H1 (cell line): Measurements from ENCODE around the gene MAJIN. TPM values are rescaled to one million over a fixed set of nuclear protein-coding genes. Genes with fewer than 3 reads are reported as not detected.

ENCODE experiments used
- CTCF ChIA-PET: fragments of 300-600 bp; sonication (Branson Sonifier 250); formaldehyde crosslinking; loops from one replicate; lab custom pipeline; 2021; ENCODE audit not compliant: partially characterized antibody; lab: Charles Lee
- POLR2A ChIA-PET: fragments of 300-600 bp; sonication (Branson Sonifier 250); formaldehyde crosslinking; loops from one replicate; lab custom pipeline; 2021; ENCODE audit warnings: inconsistent platforms; ENCODE audit not compliant: partially characterized antibody; lab: Charles Lee
- DNase-seq, 2 experiments: peaks; one replicate each; pipeline versions ENCODE4 v3.0.0 to v3.0.0-alpha.2; 2010 to 2022; ENCODE audit warnings: low spot score in 2 of 2, low read depth in 1 of 2, mixed read lengths in 1 of 2
- FAIRE-seq: peaks from 2 replicates; lab custom pipeline; 2011; peaks lifted over from hg19 to GRCh38; lab: Jason Lieb, UNC
- H2AFZ ChIP-seq: 2 replicates; pipeline ENCODE4 v1.8.1; 2012; ENCODE audit warnings: low read length, inconsistent platforms
- H2AK5ac ChIP-seq: 2 replicates; pipeline ENCODE4 v1.6.1; 2013; ENCODE audit warnings: low read depth, low read length
- H2BK120ac ChIP-seq: replicated peaks from 2 replicates; pipeline ENCODE3; 2013; ENCODE audit warnings: low read depth, low read length, inconsistent platforms
- H2BK12ac ChIP-seq: 2 replicates; pipeline ENCODE4 v1.6.1; 2013; ENCODE audit warnings: low read depth, low read length
- H2BK15ac ChIP-seq: 2 replicates; pipeline ENCODE4 v1.6.1; 2013; ENCODE audit warnings: low read length
- H2BK20ac ChIP-seq: 2 replicates; pipeline ENCODE4 v1.6.1; 2013; ENCODE audit warnings: low read length
- H2BK5ac ChIP-seq: 2 replicates; pipeline ENCODE4 v1.6.1; 2013; ENCODE audit warnings: low read depth, low read length
- H3K14ac ChIP-seq: 2 replicates; pipeline ENCODE4 v1.6.1; 2013; ENCODE audit warnings: inconsistent platforms; ENCODE audit not compliant: insufficient read length
- H3K18ac ChIP-seq: 2 replicates; pipeline ENCODE4 v1.6.1; 2013; ENCODE audit warnings: low read length; ENCODE audit errors: extremely low read depth
- H3K23ac ChIP-seq: 2 replicates; pipeline ENCODE4 v1.6.1; 2013; ENCODE audit warnings: inconsistent platforms; ENCODE audit not compliant: insufficient read length
- H3K23me2 ChIP-seq: 2 replicates; pipeline ENCODE4 v1.6.1; 2013; ENCODE audit warnings: low read depth, low read length
- H3K27ac ChIP-seq: 2 replicates; pipeline ENCODE4 v1.6.1; 2011; ENCODE audit warnings: low read depth, low read length, inconsistent platforms
- H3K27me3 ChIP-seq, 4 experiments: replicated peaks in 1 of 4; 1 replicate in 1 of 4; 2 replicates in 3 of 4; pipeline versions ENCODE4 v1.6.1 to v1.8.1; 2011 to 2013; ENCODE audit warnings: low read length in 3 of 4, mild to moderate bottlenecking in 3 of 4, inconsistent platforms in 2 of 4, mixed read lengths in 2 of 4, moderate library complexity in 1 of 4; ENCODE audit not compliant: control insufficient read depth in 3 of 4, insufficient read depth in 3 of 4; ENCODE audit errors: extremely low read depth in 1 of 4
- H3K36me3 ChIP-seq, 4 experiments: 2 replicates each; pipeline versions ENCODE4 v1.6.1 to v1.8.1; 2011 to 2013; ENCODE audit warnings: mild to moderate bottlenecking in 4 of 4, low read length in 3 of 4, moderate library complexity in 2 of 4, control low read depth in 1 of 4, inconsistent platforms in 1 of 4; ENCODE audit not compliant: insufficient read depth in 4 of 4, control insufficient read depth in 2 of 4
- H3K4ac ChIP-seq: replicated peaks from 2 replicates; pipeline ENCODE3; 2013; ENCODE audit warnings: low read length, low read depth, mixed read lengths, inconsistent platforms; ENCODE audit not compliant: insufficient read length
- H3K4me1 ChIP-seq, 4 experiments: replicated peaks in 1 of 4; 1 replicate in 1 of 4; 2 replicates in 3 of 4; pipeline versions ENCODE4 v1.6.1 to v1.8.1; 2011 to 2013; ENCODE audit warnings: low read length in 3 of 4, inconsistent platforms in 2 of 4, mixed read lengths in 1 of 4; ENCODE audit not compliant: insufficient read depth in 4 of 4, control insufficient read depth in 3 of 4
- H3K4me2 ChIP-seq, 2 experiments: 2 replicates each; pipeline versions ENCODE4 v1.6.1 to v1.8.1; 2011 to 2013; ENCODE audit warnings: low read depth in 2 of 2, low read length in 2 of 2, control low read depth in 1 of 2, inconsistent platforms in 1 of 2, mild to moderate bottlenecking in 1 of 2; ENCODE audit not compliant: insufficient read depth in 1 of 2
- H3K4me3 ChIP-seq, 4 experiments: fragments of 200-600, 300-600 bp in 1 of 4; sonication (generic), shearing (Covaris generic), sonication (Bioruptor Twin) in 1 of 4; 2 replicates each; pipeline versions ENCODE4 v1.5.1 to v1.8.1; 2011 to 2016; ENCODE audit warnings: low read length in 4 of 4, low read depth in 3 of 4, control low read depth in 2 of 4, inconsistent platforms in 2 of 4, mild to moderate bottlenecking in 2 of 4, mixed read lengths in 1 of 4, moderate library complexity in 1 of 4; ENCODE audit not compliant: insufficient read depth in 2 of 4; ENCODE audit errors: extremely low read depth in 1 of 4
- H3K56ac ChIP-seq: replicated peaks from 2 replicates; pipeline ENCODE3; 2013; ENCODE audit warnings: low read depth, mild to moderate bottlenecking, mixed read lengths, low read length, inconsistent platforms; ENCODE audit not compliant: insufficient read length
- H3K79me1 ChIP-seq: 2 replicates; pipeline ENCODE4 v1.6.1; 2013; ENCODE audit warnings: low read depth, low read length, control low read depth
- H3K79me2 ChIP-seq, 2 experiments: 2 replicates each; pipeline versions ENCODE4 v1.6.1 to v1.8.1; 2012 to 2013; ENCODE audit warnings: low read length in 2 of 2, mild to moderate bottlenecking in 2 of 2, inconsistent platforms in 1 of 2; ENCODE audit not compliant: insufficient read depth in 2 of 2, control insufficient read depth in 1 of 2
- H3K9ac ChIP-seq, 4 experiments: replicated peaks in 1 of 4; 1 replicate in 1 of 4; 2 replicates in 3 of 4; pipeline versions ENCODE4 v1.6.1 to v1.8.1; 2011 to 2013; ENCODE audit warnings: low read depth in 3 of 4, low read length in 3 of 4, control low read depth in 2 of 4, mild to moderate bottlenecking in 2 of 4, moderate library complexity in 2 of 4, inconsistent platforms in 1 of 4; ENCODE audit errors: extremely low read depth in 1 of 4
- H3K9me3 ChIP-seq, 2 experiments: 2 replicates each; pipeline versions ENCODE4 v1.6.1 to v1.8.1; 2012 to 2013; ENCODE audit warnings: mild to moderate bottlenecking in 2 of 2, moderate library complexity in 2 of 2, control low read depth in 1 of 2, inconsistent platforms in 1 of 2, low read depth in 1 of 2, low read length in 1 of 2, mixed read lengths in 1 of 2; ENCODE audit not compliant: insufficient read depth in 2 of 2
- H4K20me1 ChIP-seq, 2 experiments: replicated peaks in 1 of 2; 2 replicates each; pipeline versions ENCODE3 to v1.8.1; 2011 to 2013; ENCODE audit warnings: inconsistent platforms in 2 of 2, low read length in 2 of 2, mild to moderate bottlenecking in 1 of 2; ENCODE audit not compliant: insufficient read depth in 2 of 2, control insufficient read depth in 1 of 2
- H4K5ac ChIP-seq: 2 replicates; pipeline ENCODE4 v1.6.1; 2013; ENCODE audit warnings: low read length, low read depth, mixed read lengths, inconsistent platforms; ENCODE audit not compliant: insufficient read length
- H4K8ac ChIP-seq: 2 replicates; pipeline ENCODE4 v1.8.0; 2013; ENCODE audit warnings: mild to moderate bottlenecking, moderate library complexity, low read length, inconsistent platforms; ENCODE audit not compliant: insufficient read depth; ENCODE audit errors: extremely low read depth
- H4K91ac ChIP-seq: replicated peaks from 2 replicates; pipeline ENCODE3; 2013; ENCODE audit warnings: low read length, mixed read lengths, inconsistent platforms; ENCODE audit not compliant: insufficient read length
- CHD1 ChIP-seq: IDR thresholded peaks from 2 replicates; pipeline ENCODE4 v1.6.1; 2012; ENCODE audit warnings: low read depth, low read length, improper control_type of control experiment
- EGR1 ChIP-seq: IDR thresholded peaks from 2 replicates; pipeline ENCODE4 v1.6.1; 2011; ENCODE audit warnings: low read depth, low read length, borderline replicate concordance
- FOSL1 ChIP-seq: IDR thresholded peaks from 2 replicates; pipeline ENCODE4 v1.6.1; 2011; ENCODE audit warnings: mild to moderate bottlenecking, low read depth, low read length, moderate library complexity; ENCODE audit not compliant: insufficient read depth
- GTF2F1 ChIP-seq: IDR thresholded peaks from 2 replicates; pipeline ENCODE4 v1.6.1; 2012; ENCODE audit warnings: low read depth, low read length, improper control_type of control experiment, borderline replicate concordance
- JUND ChIP-seq: IDR thresholded peaks from 2 replicates; pipeline ENCODE4 v1.6.1; 2011; ENCODE audit warnings: mild to moderate bottlenecking, improper control_type of control experiment, low read length
- NRF1 ChIP-seq: IDR thresholded peaks from 2 replicates; pipeline ENCODE4 v1.6.1; 2011; ENCODE audit warnings: mild to moderate bottlenecking, low read depth, low read length, improper control_type of control experiment
- POU5F1 ChIP-seq: IDR thresholded peaks from 2 replicates; pipeline ENCODE4 v1.6.1; 2011; ENCODE audit warnings: low read depth, mild to moderate bottlenecking, low read length, moderate library complexity
- TAF7 ChIP-seq: optimal IDR thresholded peaks from 2 replicates; pipeline ENCODE3; 2011; ENCODE audit warnings: low read depth, mild to moderate bottlenecking, inconsistent platforms, low read length, moderate library complexity, borderline replicate concordance
- ZNF274 ChIP-seq: IDR thresholded peaks from 2 replicates; pipeline ENCODE4 v1.7.0; 2012; ENCODE audit warnings: low read length, borderline replicate concordance; ENCODE audit errors: extremely low read depth
- WGBS, 2 experiments: shearing (Covaris generic) in 1 of 2; methylation state at CpG; one replicate each; pipeline versions ENCODE4 v1.1.6 to v1.1.7; 2013 to 2015; ENCODE audit warnings: low lambda C conversion rate in 2 of 2, mixed read lengths in 2 of 2, inconsistent platforms in 1 of 2, low coverage in 1 of 2, missing lambda C conversion rate in 1 of 2; ENCODE audit not compliant: insufficient replicate concordance in 2 of 2, insufficient coverage in 1 of 2, insufficient read length in 1 of 2; ENCODE audit errors: extremely low coverage in 1 of 2, missing lambda C conversion rate in 1 of 2; 5-methylcytosine and 5-hydroxymethylcytosine counted together
- polyA plus RNA-seq, 7 experiments: library from polyadenylated mRNA; depleted of rRNA in 3 of 7; stranded (reverse) in 5 of 7; unstranded in 2 of 7; fragments of >200 nt in 5 of 7; fragments of 200-250 nt in 2 of 7; gene quantifications; 1 replicate in 5 of 7; 2 replicates in 1 of 7; 4 replicates in 1 of 7; pipeline versions ENCODE4 v1.2.1 to v1.2.3, GENCODE V29; 2011 to 2013; ENCODE audit warnings: missing spikeins in 2 of 7, mixed read lengths in 2 of 7
- total RNA-seq: library from RNA; stranded (reverse); fragmentation: NEBNext Ultra II Directional; extraction: Animal tissue kit (Norgen Biotek cat#: 25700); gene quantifications from 2 replicates; pipeline ENCODE4 v1.2.1, GENCODE V29; 2021

MAJIN gene
- total and polyA plus RNA-seq, 2 of the 8 experiments (the other 6 are each of a cell fraction or from before 2014, with no cell fraction given), result not detected

- FAIRE-seq, result no peak
- H2BK20ac ChIP-seq, result no peak overlapping the region
- H3K9me3 ChIP-seq, result peaks cover 0 to under 1% of the 10 kb centered on the region in 2 experiments; a peak in 1 of 4 replicates
- no peak overlapping the region for H2AFZ ChIP-seq
- no peak for DNase-seq
- TF ChIP-seq ZNF274 (no peak), CHD1 (no peak), NRF1 (no peak), POU5F1 (no peak), FOSL1 (no peak), TAF7 (no peak), JUND (no peak), EGR1 (no peak), GTF2F1 (no peak)
- H4K5ac ChIP-seq, result no peak overlapping the region
- no peak overlapping the region for H2BK12ac ChIP-seq
- H3K36me3 ChIP-seq, result no peaks in the 10 kb centered on the region
- no peak overlapping the region for H3K23ac ChIP-seq
- no peak overlapping the region for H2BK5ac ChIP-seq
- no peak overlapping the region for H3K56ac ChIP-seq
- H4K91ac ChIP-seq, result no peak overlapping the region
- no peak overlapping the region for H3K4me2 ChIP-seq
- no peak overlapping the region for H3K18ac ChIP-seq
- no peaks in the 10 kb centered on the region for H3K79me1 ChIP-seq
- no peaks in the 10 kb centered on the region for H3K23me2 ChIP-seq
- CTCF ChIA-PET, result interaction anchor here (0.6 to 1.2 kb wide), 5 partner anchors 12 to 137 kb away, joined by 3 to 4 read pairs (median 3); no protein-coding TSS in a partner anchor
- H3K9ac ChIP-seq, result no peak overlapping the region
- peaks cover 0 to 9% (median 2%) of the 10 kb centered on the region in 4 experiments; a peak in 4 of 7 replicates for H3K27me3 ChIP-seq
- H3K4me3 ChIP-seq, result no peak overlapping the region
- H4K8ac ChIP-seq, result no peak overlapping the region
- no peak overlapping the region for H3K4ac ChIP-seq
- H3K4me1 ChIP-seq, result no peaks in the 10 kb centered on the region
- no peaks in the 10 kb centered on the region for H3K79me2 ChIP-seq
- H2BK15ac ChIP-seq, result no peak overlapping the region
- no peaks in the 10 kb centered on the region for H4K20me1 ChIP-seq
- no peak overlapping the region for H3K27ac ChIP-seq
- H2AK5ac ChIP-seq, result no peak overlapping the region
- 95% methylated on average over 2 of the region's 2 CpGs; no CpG with 5 or more reads in 1 of the 2 experiments for WGBS, 2 experiments
- H2BK120ac ChIP-seq, result no peak overlapping the region
- H3K14ac ChIP-seq, result no peak overlapping the region
- POLR2A ChIA-PET, result interaction anchor here (0.7 kb wide), 1 partner anchor 49 kb away, joined by 3 read pairs; no protein-coding TSS in a partner anchor
Observed at GRCh38 chr11:64976651-64977050, 4.7 kb upstream of the MAJIN start.
